ENCODE data around the gene SCYGR5.
A peak's percentile ranks its signal among the peaks of the same experiment; 100 is the strongest.

SCYGR5 gene

GRCh38 chr2:227630322-227630721 lies 36.3 kb upstream of the SCYGR5 start:
- TF ChIP-seq CTCF (conservative IDR thresholded peaks at IDR 0.05; ENCODE audit: control insufficient read depth, insufficient read depth, low read depth, low read length): no peak
- H3K4me3 ChIP-seq (ENCODE audit: control insufficient read depth, low read depth, low read length): no peak overlapping the region
- no peak for DNase-seq (ENCODE audit: low read depth)

- DNase-seq (ENCODE audit: low read depth): no peak
- H3K4me3 ChIP-seq (ENCODE audit: control insufficient read depth, low read depth, low read length): no peak overlapping the region
- no peak for TF ChIP-seq CTCF (conservative IDR thresholded peaks at IDR 0.05; ENCODE audit: control insufficient read depth, insufficient read depth, low read depth, low read length)
These were observed 33.8 kb upstream of the SCYGR5 start for GRCh38 chr2:227632827-227633226.

GRCh38 chr2:227634201-227634600 lies 32.4 kb upstream of the SCYGR5 start:
- H3K4me3 ChIP-seq (ENCODE audit: control insufficient read depth, low read depth, low read length): no peak overlapping the region
- DNase-seq (ENCODE audit: low read depth): no peak
- no peak for TF ChIP-seq CTCF (conservative IDR thresholded peaks at IDR 0.05; ENCODE audit: control insufficient read depth, insufficient read depth, low read depth, low read length)

GRCh38 chr2:227642656-227643055 lies 23.9 kb upstream of the SCYGR5 start:
- DNase-seq (ENCODE audit: low read depth): no peak
- no peak for TF ChIP-seq CTCF (conservative IDR thresholded peaks at IDR 0.05; ENCODE audit: control insufficient read depth, insufficient read depth, low read depth, low read length)
- H3K4me3 ChIP-seq (ENCODE audit: control insufficient read depth, low read depth, low read length): no peak overlapping the region

- DNase-seq (ENCODE audit: low read depth): no peak
- H3K4me3 ChIP-seq (ENCODE audit: control insufficient read depth, low read depth, low read length): no peak overlapping the region
- TF ChIP-seq CTCF (conservative IDR thresholded peaks at IDR 0.05; ENCODE audit: control insufficient read depth, insufficient read depth, low read depth, low read length): no peak
These were observed 22.5 kb upstream of the SCYGR5 start for GRCh38 chr2:227643990-227644551.

- no peak for TF ChIP-seq CTCF (conservative IDR thresholded peaks at IDR 0.05; ENCODE audit: control insufficient read depth, insufficient read depth, low read depth, low read length)
- no peak overlapping the region for H3K4me3 ChIP-seq (ENCODE audit: control insufficient read depth, low read depth, low read length)
- peak; percentile 77 for DNase-seq (ENCODE audit: low read depth)
These were observed 13.2 kb upstream of the SCYGR5 start for GRCh38 chr2:227653419-227653818.

- no peak for DNase-seq (ENCODE audit: low read depth)
- no peak overlapping the region for H3K4me3 ChIP-seq (ENCODE audit: control insufficient read depth, low read depth, low read length)
- TF ChIP-seq CTCF (conservative IDR thresholded peaks at IDR 0.05; ENCODE audit: control insufficient read depth, insufficient read depth, low read depth, low read length): no peak
These were observed 12.2 kb upstream of the SCYGR5 start for GRCh38 chr2:227654426-227654825.
